NCI-H146 treated with DMSO at 0.1 percent for 48 hours (cell line): ENCODE measurements around the gene HMGA1.

Source experiments
- DNase-seq: peaks from one replicate; lab custom pipeline; 2025; ENCODE audit not compliant: unreplicated experiment; lab: John Stamatoyannopoulos, UW

Gene HMGA1

DNA sequence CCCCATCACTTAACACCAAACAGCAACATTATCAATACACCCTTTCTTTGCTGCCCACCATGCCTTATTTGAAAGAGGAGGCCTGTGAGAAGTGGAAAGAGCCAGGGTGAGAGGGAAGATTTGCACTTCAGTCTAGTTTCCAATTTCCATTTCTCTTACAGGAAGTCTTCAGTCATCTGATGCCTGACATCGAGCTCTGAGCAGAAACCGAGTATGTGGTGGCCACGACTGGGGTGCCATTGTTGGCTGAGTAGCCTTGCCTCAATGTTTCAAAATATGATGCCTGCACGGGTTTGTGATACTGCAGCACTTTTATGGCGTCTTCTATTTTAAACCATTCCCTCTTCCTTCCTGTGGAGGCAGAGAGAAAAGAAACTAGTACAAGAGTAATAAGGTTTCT is 51.9 kb downstream of the HMGA1 start:
- DNase-seq = no peak

DNA sequence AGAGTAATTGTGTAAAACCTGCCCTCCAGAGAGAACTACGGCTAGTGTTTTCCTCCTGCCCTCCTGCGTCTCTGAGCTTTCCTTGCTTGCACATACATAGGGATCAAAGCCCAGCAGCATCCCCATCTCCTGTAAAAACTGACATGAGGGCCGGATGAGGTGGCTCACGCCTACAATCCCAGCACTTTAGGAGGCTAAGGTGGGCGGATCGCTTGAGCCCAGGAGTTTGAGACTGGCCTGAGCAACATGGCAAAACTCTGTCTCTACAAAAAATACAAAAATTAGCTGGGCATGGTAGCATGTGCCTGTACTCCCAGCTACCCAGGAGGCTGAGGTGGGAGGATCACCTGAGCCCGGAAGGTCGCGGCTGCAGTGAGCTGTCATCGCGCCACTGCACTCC is 52.5 kb downstream of the HMGA1 start:
- no peak for DNase-seq

DNA sequence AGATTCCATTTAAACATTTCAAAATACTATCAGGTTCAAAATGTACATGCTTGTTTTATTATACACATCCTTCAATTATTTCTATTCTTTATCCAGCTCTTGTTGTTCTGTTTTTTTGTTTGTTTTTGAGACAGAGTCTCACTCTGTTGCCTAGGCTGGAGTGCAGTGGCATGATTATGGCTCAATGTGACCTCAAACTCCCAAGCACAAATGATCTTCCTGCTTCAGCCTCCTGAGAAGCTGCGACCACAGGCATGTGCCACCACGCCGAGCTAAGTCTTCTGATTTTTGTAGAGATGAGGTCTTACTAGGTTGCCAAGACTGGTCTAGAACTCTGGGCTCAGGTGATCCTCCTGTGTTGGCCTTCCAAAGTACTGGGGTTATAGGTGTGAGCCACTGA is 56.3 kb downstream of the HMGA1 start:
- no peak for DNase-seq

DNA sequence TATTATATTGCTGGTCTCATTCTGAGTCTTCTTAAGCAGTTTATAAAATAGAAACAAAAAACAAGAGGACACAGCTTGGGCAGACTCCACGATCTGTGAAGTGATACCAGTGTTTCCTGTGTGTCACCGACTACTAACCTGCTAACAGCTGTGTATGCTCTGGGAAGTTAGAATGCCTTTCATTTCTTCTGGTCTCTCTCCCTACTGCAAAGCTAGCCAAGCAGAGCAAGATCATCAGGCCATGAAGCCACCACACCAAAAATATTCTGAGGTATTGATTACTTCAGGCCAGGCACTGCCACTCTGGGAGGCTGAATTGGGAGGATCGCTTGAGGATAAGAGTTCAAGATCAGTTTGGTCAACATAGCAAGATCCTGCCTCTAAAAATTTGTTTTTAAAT is 59.0 kb downstream of the HMGA1 start:
- DNase-seq = no peak
